ENCODE results near the gene ALKBH1.
A peak's percentile ranks its signal among the peaks of the same experiment; 100 is the strongest.
"Not testable (repeated sequence)": the region's sequence is repeated elsewhere in the genome, so short reads cannot be mapped to it uniquely, and the experiment has no call there.

ALKBH1 gene

GRCh38 chr14:77707724-77708408, at the start of gene ALKBH1, which contains the start of gene SLIRP:
Gene ALKBH1 (minus strand): TSS chr14:77708023. CDS start chr14:77708004, 19 bp downstream.
Gene SLIRP (plus strand): TSS chr14:77708103. CDS start chr14:77708112, 9 bp downstream.
- DNase-seq = peak; percentile 82

- no peak for DNase-seq
Measured at GRCh38 chr14:77752799-77753516, 45.1 kb upstream of the ALKBH1 start.

- DNase-seq = no peak
Measured at GRCh38 chr14:77752266-77752665, 44.4 kb upstream of the ALKBH1 start.

GRCh38 chr14:77747425-77747824, 39.6 kb upstream of the ALKBH1 start:
- not testable (repeated sequence) for DNase-seq

GRCh38 chr14:77746064-77746702, 38.4 kb upstream of the ALKBH1 start:
- DNase-seq = no peak

GRCh38 chr14:77741438-77741837, 33.6 kb upstream of the ALKBH1 start:
- DNase-seq = no peak

- peak; percentile 32 for DNase-seq
Measured at GRCh38 chr14:77738559-77739250, 30.9 kb upstream of the ALKBH1 start.

GRCh38 chr14:77730976-77731497, 23.2 kb upstream of the ALKBH1 start:
- no peak for DNase-seq

GRCh38 chr14:77722301-77722700, 14.5 kb upstream of the ALKBH1 start:
- DNase-seq = no peak

- DNase-seq = no peak
Measured at GRCh38 chr14:77721437-77721836, 13.6 kb upstream of the ALKBH1 start.

GRCh38 chr14:77717608-77718305, 9.9 kb upstream of the ALKBH1 start:
- no peak for DNase-seq

GRCh38 chr14:77714926-77715325, 7.1 kb upstream of the ALKBH1 start:
- DNase-seq = no peak

- DNase-seq = no peak
Measured at GRCh38 chr14:77710364-77710763, 2.5 kb upstream of the ALKBH1 start.

- no peak for DNase-seq
Measured at GRCh38 chr14:77709412-77709811, 1.6 kb upstream of the ALKBH1 start.

- no peak for DNase-seq
Measured at GRCh38 chr14:77708749-77709148, 926 bp upstream of the ALKBH1 start.

GRCh38 chr14:77707355-77707723, 484 bp downstream of the ALKBH1 start:
- no peak for DNase-seq

- DNase-seq = no peak
Measured at GRCh38 chr14:77691259-77691658, 16.6 kb downstream of the ALKBH1 start.

GRCh38 chr14:77682158-77682553, 25.7 kb downstream of the ALKBH1 start:
- DNase-seq = no peak

- DNase-seq = no peak
Measured at GRCh38 chr14:77681196-77682157, 26.3 kb downstream of the ALKBH1 start.

GRCh38 chr14:77674931-77675330, 32.9 kb downstream of the ALKBH1 start:
- no peak for DNase-seq

- no peak for DNase-seq
Measured at GRCh38 chr14:77673193-77673592, 34.6 kb downstream of the ALKBH1 start.
